ENCODE measurements around the gene VWA8.
"Not testable (repeated sequence)": the region's sequence is repeated elsewhere in the genome, so short reads cannot be mapped to it uniquely, and the experiment has no call there.

Gene VWA8

GRCh38 chr13:41962994-41963393 lies 2.1 kb upstream of the VWA8 start:
- DNase-seq, result no peak

DNA sequence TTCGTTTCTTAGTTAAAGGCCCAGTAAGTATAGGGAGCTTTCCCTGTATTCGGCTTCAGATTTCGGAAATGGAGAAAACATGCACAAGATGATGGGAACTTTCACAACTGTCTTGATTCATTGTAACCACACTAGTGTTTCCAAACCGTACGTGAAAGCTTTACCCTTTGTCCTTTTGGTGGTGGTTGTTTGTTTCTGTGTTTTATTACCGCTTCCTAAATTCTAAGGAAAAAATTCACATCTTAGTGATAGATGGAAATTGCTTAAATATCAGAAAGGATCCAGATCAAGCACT lies 504 bp upstream of the VWA8 start:
- DNase-seq, result no peak

DNA sequence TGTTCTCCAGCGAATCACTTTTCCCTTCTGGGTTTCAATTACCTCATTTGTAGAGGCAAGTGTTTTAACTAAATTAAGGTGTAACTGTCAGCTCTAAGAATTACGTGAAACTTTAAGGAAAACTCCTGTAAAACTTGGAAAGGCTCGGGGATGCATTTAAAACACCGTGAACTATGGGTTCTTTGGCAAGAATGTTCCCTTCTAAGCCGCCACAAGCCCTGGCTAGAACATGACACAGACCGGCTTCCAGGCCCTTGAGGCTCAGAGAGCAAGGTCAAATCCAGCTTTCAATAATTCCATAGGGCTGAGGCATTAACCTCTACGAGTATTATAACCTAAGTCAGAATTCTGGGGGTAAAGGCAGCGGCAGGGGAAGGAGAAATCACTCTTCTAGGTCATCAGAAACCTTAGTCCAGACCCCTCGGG lies 685 bp downstream of the VWA8 start:
- no peak for DNase-seq

- DNase-seq, result no peak
Measured at GRCh38 chr13:41956272-41956671, 4.6 kb downstream of the VWA8 start.

GRCh38 chr13:41955605-41956004 lies 5.3 kb downstream of the VWA8 start:
- no peak for DNase-seq

GRCh38 chr13:41954226-41954625 lies 6.7 kb downstream of the VWA8 start:
- DNase-seq, result no peak

- DNase-seq, result no peak
Measured at GRCh38 chr13:41952749-41953148, 8.2 kb downstream of the VWA8 start.

- not testable (repeated sequence) for DNase-seq
Measured at GRCh38 chr13:41949104-41949503, 11.8 kb downstream of the VWA8 start.

GRCh38 chr13:41945926-41946325 lies 15.0 kb downstream of the VWA8 start:
- no peak for DNase-seq

GRCh38 chr13:41944635-41945397 lies 16.1 kb downstream of the VWA8 start:
- DNase-seq, result no peak

- no peak for DNase-seq
Measured at GRCh38 chr13:41944229-41944628, 16.7 kb downstream of the VWA8 start.

DNA sequence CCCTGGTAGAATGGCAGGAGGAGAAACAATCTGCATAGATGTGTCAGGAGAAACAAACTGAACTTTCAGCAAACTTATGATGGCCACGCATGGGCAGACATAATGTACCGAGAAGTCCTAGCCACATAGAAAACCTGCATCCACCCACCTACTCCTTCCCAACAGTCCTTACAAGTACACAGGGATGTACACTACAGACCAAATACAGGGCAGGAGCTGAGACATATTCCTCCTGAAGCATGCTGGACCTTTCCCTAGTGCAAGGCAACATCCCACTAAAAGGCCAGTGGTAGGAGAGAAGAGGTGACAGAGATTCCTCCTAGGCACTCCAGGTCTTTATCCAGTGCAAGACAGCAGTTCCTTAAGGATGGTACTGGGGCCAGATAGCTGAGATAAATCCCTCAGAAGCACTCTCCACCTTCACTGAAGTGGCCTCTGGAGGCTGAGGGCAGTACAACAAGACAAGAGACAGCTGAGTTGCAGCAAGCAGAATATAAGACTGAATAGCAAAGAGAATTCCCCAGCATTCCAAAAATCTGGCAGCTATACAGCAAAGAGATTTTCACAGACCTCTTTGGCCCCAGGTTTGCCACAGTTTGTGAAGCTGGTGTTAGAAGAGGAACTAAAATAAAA lies 18.3 kb downstream of the VWA8 start:
- DNase-seq, result no peak

DNA sequence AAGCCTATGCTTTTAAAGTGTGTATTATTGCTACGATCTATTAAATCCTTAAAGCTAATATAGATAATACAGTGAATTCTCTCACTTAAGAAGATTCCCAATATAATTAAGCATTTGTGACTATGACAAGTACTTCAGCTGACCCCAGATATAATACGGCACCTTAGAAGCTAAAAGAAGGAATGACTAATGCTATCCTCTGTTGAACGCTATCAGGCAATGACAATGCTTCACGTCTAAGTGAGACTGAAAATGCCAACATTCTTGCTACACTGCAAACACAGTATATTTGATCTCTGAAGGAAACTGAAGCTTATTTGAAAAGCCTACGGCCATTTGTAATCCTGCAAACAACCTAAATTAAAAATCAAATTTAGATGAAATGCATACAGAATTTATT lies 19.7 kb downstream of the VWA8 start:
- no peak for DNase-seq

- DNase-seq, result no peak
Measured at GRCh38 chr13:41939398-41939797, 21.5 kb downstream of the VWA8 start.

GRCh38 chr13:41938918-41939317 lies 22.0 kb downstream of the VWA8 start:
- DNase-seq, result no peak

GRCh38 chr13:41937388-41937787 lies 23.5 kb downstream of the VWA8 start:
- DNase-seq, result no peak

DNA sequence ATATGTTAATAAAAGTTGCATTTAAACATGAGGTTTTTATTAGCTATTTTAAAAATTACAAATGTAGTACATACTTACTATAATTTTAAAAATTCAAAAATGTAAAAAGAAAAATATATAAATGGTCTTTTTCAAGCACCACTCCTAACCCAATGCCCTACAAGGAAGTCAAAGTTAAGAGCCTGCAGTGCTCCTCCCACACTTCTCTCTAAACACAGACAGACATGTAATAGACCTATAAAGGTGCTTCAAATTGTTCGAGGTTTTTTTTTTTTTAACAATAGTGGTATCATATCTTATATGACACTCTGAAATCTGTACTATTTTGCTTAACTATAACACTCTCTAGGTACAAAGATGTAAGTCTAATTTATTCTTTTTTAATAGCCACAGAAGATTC lies 25.4 kb downstream of the VWA8 start:
- DNase-seq, result no peak

DNA sequence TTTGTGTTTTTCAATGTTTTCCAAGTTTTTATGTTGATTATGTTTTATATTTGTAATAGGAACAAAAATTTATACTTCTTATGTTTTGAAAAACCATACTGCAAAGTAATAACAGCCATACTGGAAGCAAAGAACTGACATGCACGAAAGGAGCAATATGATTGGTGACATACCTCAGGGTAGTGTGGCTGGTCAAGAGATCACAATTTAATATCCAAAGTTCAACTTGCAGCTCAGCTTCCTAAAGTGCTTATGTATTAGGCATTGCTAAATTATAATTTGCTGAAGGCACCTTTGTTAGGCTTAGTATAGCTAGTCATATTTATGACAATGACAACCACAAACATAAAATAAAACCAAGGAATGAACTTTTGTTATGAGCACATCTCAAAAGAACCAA lies 25.9 kb downstream of the VWA8 start:
- DNase-seq, result no peak

DNA sequence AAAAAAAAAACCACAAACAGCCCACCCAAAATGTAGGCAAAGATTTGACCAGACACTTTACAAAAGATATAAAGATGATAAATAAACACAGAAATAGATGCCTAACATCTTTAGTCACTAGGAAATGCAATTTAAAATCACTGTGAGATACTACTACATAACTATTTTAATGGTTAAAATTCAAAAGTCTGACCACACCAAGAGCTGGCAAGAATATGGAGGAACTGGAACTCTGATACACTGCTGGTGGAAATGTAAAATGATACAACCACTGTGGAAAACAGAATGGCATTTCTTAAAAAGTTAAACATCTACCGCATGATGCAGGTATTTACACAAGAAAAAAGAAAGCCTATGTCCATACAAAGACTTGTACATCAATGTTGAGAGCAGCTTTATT lies 26.8 kb downstream of the VWA8 start:
- no peak for DNase-seq

DNA sequence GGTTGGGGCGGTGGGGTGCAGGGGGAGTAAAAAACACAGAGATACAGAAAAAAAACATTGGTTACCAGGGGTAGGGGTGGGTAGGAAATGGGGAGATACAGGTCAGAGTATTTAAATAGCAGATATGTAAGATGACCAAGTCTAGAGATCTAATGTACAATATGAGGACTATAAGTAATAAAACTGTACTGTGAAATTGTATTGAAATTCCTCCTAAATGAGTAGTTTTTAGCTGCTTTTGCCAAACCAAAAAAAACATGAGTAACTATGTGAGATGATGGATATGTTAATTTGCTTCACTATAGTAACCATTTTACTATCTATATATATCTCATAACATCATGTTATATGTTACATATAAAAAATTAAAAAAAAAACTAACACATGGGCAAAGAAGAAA lies 29.6 kb downstream of the VWA8 start:
- no peak for DNase-seq

DNA sequence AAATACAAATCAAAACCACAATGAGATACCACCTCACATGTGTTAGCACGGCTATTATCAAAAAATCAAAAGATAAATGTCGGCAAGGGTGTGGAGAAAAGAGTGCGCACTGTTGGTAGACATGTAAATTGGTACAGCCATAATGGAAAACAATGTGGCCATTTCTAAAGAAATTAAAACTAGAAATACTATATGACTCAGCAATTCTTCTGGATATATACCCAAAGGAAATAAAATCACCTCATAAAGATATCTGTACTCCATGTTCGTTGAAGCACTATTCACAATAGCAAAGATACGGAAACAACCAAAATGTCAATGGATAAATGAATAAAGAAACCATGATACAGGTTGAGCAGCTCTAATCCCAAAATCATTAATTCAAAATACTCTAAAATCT lies 30.8 kb downstream of the VWA8 start:
- DNase-seq, result no peak

DNA sequence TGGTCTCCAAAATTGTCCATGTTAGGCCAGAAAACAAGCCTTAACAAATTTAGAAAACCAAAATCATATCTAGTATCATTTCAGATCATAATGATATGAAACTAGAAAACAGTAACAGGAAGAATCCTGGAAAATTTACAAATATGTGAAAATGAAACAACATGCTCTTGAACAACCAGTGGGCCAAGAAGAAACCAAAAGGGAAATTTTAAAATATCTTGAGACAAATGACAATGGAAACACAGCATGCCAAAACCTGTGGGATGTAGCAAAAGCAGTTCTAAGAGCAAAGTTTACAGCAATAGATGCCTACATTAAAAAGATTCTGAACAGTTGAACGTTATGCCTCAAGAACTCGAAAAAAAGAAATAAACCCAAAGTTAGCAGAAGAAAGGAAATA lies 32.6 kb downstream of the VWA8 start:
- no peak for DNase-seq

GRCh38 chr13:41925014-41925413 lies 35.9 kb downstream of the VWA8 start:
- DNase-seq, result no peak

- DNase-seq, result not testable (repeated sequence)
Measured at GRCh38 chr13:41922894-41923293, 38.0 kb downstream of the VWA8 start.
